HepG2 (cell line): Measurements from ENCODE around the gene CPLANE2. TPM values are rescaled to one million over a fixed set of nuclear protein-coding genes. Genes with fewer than 3 reads are reported as not detected.

Source experiments
- CBX2 ChIP-seq, 2 experiments: fragments of 200-600 bp in 1 of 2; sonication (generic); formaldehyde crosslinking in 1 of 2; IDR thresholded peaks; 2 replicates each; pipeline versions ENCODE4 v1.7.0 to v1.8.1; 2018 to 2022; ENCODE audit warnings: low read depth in 2 of 2, low read length in 1 of 2, mild to moderate bottlenecking in 1 of 2, missing genetic modification reagents in 1 of 2
- CHD4 ChIP-seq: fragments of 200-600 bp; sonication (generic); IDR thresholded peaks from 2 replicates; pipeline ENCODE4 v1.7.0; 2017; ENCODE audit warnings: mild to moderate bottlenecking, low read length, borderline replicate concordance
- DBP ChIP-seq: sonication (generic); formaldehyde crosslinking; IDR thresholded peaks from 2 replicates; pipeline ENCODE4 v1.4.0; 2020; ENCODE audit warnings: missing genetic modification reagents; ENCODE audit errors: not compliant biosample characterization
- ELF1 ChIP-seq: sonication (generic); formaldehyde crosslinking; IDR thresholded peaks from 2 replicates; pipeline ENCODE4 v1.4.0; 2020; ENCODE audit warnings: missing genetic modification reagents
- EP300 ChIP-seq, 3 experiments: sonication (generic) in 1 of 3; formaldehyde crosslinking in 1 of 3; IDR thresholded peaks; 2 replicates each; pipeline versions ENCODE4 v1.5.1 to v1.6.1; 2011 to 2020; ENCODE audit warnings: low read depth in 2 of 3, low read length in 2 of 3, borderline replicate concordance in 1 of 3, improper control_type of control experiment in 1 of 3, mild to moderate bottlenecking in 1 of 3, missing genetic modification reagents in 1 of 3, moderate library complexity in 1 of 3
- FOXK1 ChIP-seq: sonication (generic); formaldehyde crosslinking; IDR thresholded peaks from 2 replicates; pipeline ENCODE4 v1.4.0; 2020; ENCODE audit warnings: low read depth, missing genetic modification reagents, borderline replicate concordance
- GATAD2A ChIP-seq: IDR thresholded peaks from 2 replicates; pipeline ENCODE4 v1.6.1; 2016
- GMEB2 ChIP-seq: IDR thresholded peaks from 2 replicates; pipeline ENCODE4 v1.6.1; 2016; ENCODE audit warnings: missing biosample characterization, missing genetic modification reagents, low read depth
- HNRNPK ChIP-seq: fragments of 200-400 bp; formaldehyde crosslinking; IDR thresholded peaks from 2 replicates; pipeline ENCODE4 v1.6.1; 2018; ENCODE audit warnings: low read length, low read depth, moderate library complexity, mild to moderate bottlenecking; ENCODE audit not compliant: poor library complexity, severe bottlenecking
- IRF1 ChIP-seq: sonication (generic); formaldehyde crosslinking; IDR thresholded peaks from 2 replicates; pipeline ENCODE4 v1.4.0; 2020; ENCODE audit warnings: low read depth, mild to moderate bottlenecking, missing genetic modification reagents
- MEF2D ChIP-seq: sonication (generic); formaldehyde crosslinking; IDR thresholded peaks from 2 replicates; pipeline ENCODE4 v1.5.1; 2020; ENCODE audit warnings: mild to moderate bottlenecking, missing genetic modification reagents
- MIER3 ChIP-seq: IDR thresholded peaks from 2 replicates; pipeline ENCODE4 v1.6.1; 2016; ENCODE audit warnings: missing compliant biosample characterization, borderline replicate concordance
- MXD4 ChIP-seq: IDR thresholded peaks from 2 replicates; pipeline ENCODE4 v1.6.1; 2016; ENCODE audit warnings: mild to moderate bottlenecking, missing biosample characterization, missing genetic modification reagents
- NR2C2 ChIP-seq: sonication (generic); formaldehyde crosslinking; IDR thresholded peaks from 2 replicates; pipeline ENCODE4 v1.4.0; 2020; ENCODE audit warnings: missing genetic modification reagents, mild to moderate bottlenecking, moderate library complexity, borderline replicate concordance
- POLR2G ChIP-seq: fragments of 200-400 bp; formaldehyde crosslinking; IDR thresholded peaks from 2 replicates; pipeline ENCODE4 v1.6.1; 2018; ENCODE audit warnings: mild to moderate bottlenecking, low read depth, low read length, moderate library complexity
- RAD51 ChIP-seq: fragments of 450-650 bp; IDR thresholded peaks from 2 replicates; pipeline ENCODE4 v1.6.1; 2016; ENCODE audit warnings: borderline replicate concordance
- RCOR2 ChIP-seq: IDR thresholded peaks from 2 replicates; pipeline ENCODE4 v1.6.1; 2016; ENCODE audit warnings: missing biosample characterization, missing genetic modification reagents
- RFXAP ChIP-seq: sonication (generic); formaldehyde crosslinking; IDR thresholded peaks from 2 replicates; pipeline ENCODE4 v1.4.0; 2020; ENCODE audit warnings: missing genetic modification reagents, borderline replicate concordance
- SMARCC2 ChIP-seq: fragments of 450-650 bp; IDR thresholded peaks from 2 replicates; pipeline ENCODE4 v1.6.1; 2017; ENCODE audit warnings: antibody characterized with exemption, mild to moderate bottlenecking
- ZMYM3 ChIP-seq: sonication (generic); formaldehyde crosslinking; IDR thresholded peaks from 2 replicates; pipeline ENCODE4 v1.5.1; 2020; ENCODE audit warnings: mild to moderate bottlenecking, missing genetic modification reagents
- ZNF124 ChIP-seq: sonication (generic); formaldehyde crosslinking; IDR thresholded peaks from 2 replicates; pipeline ENCODE4 v1.4.0; 2020; ENCODE audit warnings: missing genetic modification reagents
- ZNF337 ChIP-seq: sonication (generic); formaldehyde crosslinking; IDR thresholded peaks from 2 replicates; pipeline ENCODE4 v1.5.1; 2020; ENCODE audit warnings: missing genetic modification reagents, low read depth, mild to moderate bottlenecking, borderline replicate concordance
- ZNF556 ChIP-seq: sonication (generic); formaldehyde crosslinking; IDR thresholded peaks from 2 replicates; pipeline ENCODE4 v1.4.0; 2020; ENCODE audit warnings: mild to moderate bottlenecking, missing genetic modification reagents, borderline replicate concordance
- ZNF597 ChIP-seq: sonication (generic); formaldehyde crosslinking; IDR thresholded peaks from 2 replicates; pipeline ENCODE4 v1.5.0; 2020; ENCODE audit warnings: missing genetic modification reagents
- ZNF839 ChIP-seq: sonication (generic); formaldehyde crosslinking; IDR thresholded peaks from 2 replicates; pipeline ENCODE4 v1.4.0; 2020; ENCODE audit warnings: missing genetic modification reagents, mild to moderate bottlenecking, borderline replicate concordance
- polyA plus RNA-seq, 8 experiments: library from polyadenylated mRNA; depleted of rRNA in 3 of 8; stranded (reverse) in 7 of 8; unstranded in 1 of 8; fragments of >200 nt; fragmentation: Illumina TruSeq in 4 of 8; extraction: Trizol in 4 of 8; gene quantifications; 2 replicates each; pipeline versions ENCODE4 v1.2.1 to v1.2.3, GENCODE V29; 2011 to 2016; ENCODE audit warnings: low read depth in 4 of 8, missing spikeins in 1 of 8, mixed read lengths in 1 of 8; ENCODE audit not compliant: insufficient read depth in 1 of 8
- total RNA-seq, 5 experiments: library from RNA; depleted of rRNA; stranded (reverse); fragments of >200 nt; fragmentation: Illumina TruSeq; extraction: Trizol; gene quantifications; 2 replicates each; pipeline ENCODE4 v1.2.3, GENCODE V29; 2016; ENCODE audit warnings: low read depth in 1 of 5

The CPLANE2 gene
- total and polyA plus RNA-seq, 2 of the 13 experiments (the other 11 are each of a cell fraction or from before 2014, with no cell fraction given): 0.29 to 1.6 TPM

- TF ChIP-seq MIER3 (CRISPR knock-in tag) (peak; percentile 26; the same call in 1 of the 2 replicates), IRF1 (no peak), ZNF337 (no peak), EP300 (IDR thresholded peaks at IDR 0.05; ENCODE audit: low read depth in 2 of 2, low read length in 2 of 2) (no peak), EP300 (CRISPR knock-in tag; IDR thresholded peaks at IDR 0.05; ENCODE audit: borderline replicate concordance) (no peak), CBX2 (IDR thresholded peaks at IDR 0.05; ENCODE audit: low read depth, low read length) (no peak), CBX2 (CRISPR knock-in tag; IDR thresholded peaks at IDR 0.05; ENCODE audit: low read depth) (no peak), ELF1 (no peak; the same call in 1 of the 2 replicates), ZNF556 (CRISPR knock-in tag) (0 out of 2 replicates have a peak, but pooled peaks have one; percentile 28), RFXAP (no peak), MXD4 (CRISPR knock-in tag) (no peak), POLR2G (no peak), GATAD2A (CRISPR knock-in tag) (peak; percentile 64), CHD4 (no peak), MEF2D (no peak), ZNF124 (CRISPR knock-in tag) (no peak), RCOR2 (CRISPR knock-in tag) (0 out of 2 replicates have a peak, but pooled peaks have one; percentile 22), SMARCC2 (no peak), DBP (CRISPR knock-in tag) (no peak), NR2C2 (CRISPR knock-in tag) (no peak), ZNF597 (CRISPR knock-in tag) (no peak), FOXK1 (CRISPR knock-in tag) (no peak), RAD51 (no peak), HNRNPK (no peak), GMEB2 (CRISPR knock-in tag) (no peak), ZNF839 (CRISPR knock-in tag) (no peak), ZMYM3 (CRISPR knock-in tag) (no peak; the same call in 1 of the 2 replicates)
Measured at GRCh38 chr1:16187748-16188401, 49.1 kb downstream of the CPLANE2 start (continued).
